Stomach (tissue), 9 donors: Measurements from ENCODE around the gene BCAS3. TPM values are rescaled to one million over a fixed set of nuclear protein-coding genes. Genes with fewer than 3 reads are reported as not detected.
A peak's percentile ranks its signal among the peaks of the same experiment; 100 is the strongest.
"Not testable (repeated sequence)": the region's sequence is repeated elsewhere in the genome, so short reads cannot be mapped to it uniquely, and the experiment has no call there.

Experiments
- DNase-seq, 2 donors: peaks; one replicate each; pipeline versions ENCODE4 v3.0.0 to v3.0.0-alpha.2; 2013 to 2019
- H3K27ac ChIP-seq, 5 donors: fragments of 200-600 bp in 4 of 5; sonication (generic) in 4 of 5; one replicate each; pipeline ENCODE4 v1.5.1; 2013 to 2019; ENCODE audit warnings: mild to moderate bottlenecking in 1 of 5, moderate library complexity in 1 of 5
- H3K27me3 ChIP-seq, 3 donors: fragments of 200-600 bp; sonication (generic); one replicate each; pipeline ENCODE4 v1.5.1; 2017 to 2019; ENCODE audit warnings: mixed run types in 1 of 3
- H3K36me3 ChIP-seq, 4 donors: fragments of 200-600 bp; sonication (generic); 1 replicate in 3 of 4; 2 replicates in 1 of 4; pipeline ENCODE4 v1.5.1; 2016 to 2019
- H3K4me1 ChIP-seq, 4 donors: fragments of 200-600 bp; sonication (generic); one replicate each; pipeline ENCODE4 v1.5.1; 2016 to 2019
- H3K4me3 ChIP-seq, 4 donors: fragments of 200-600 bp; sonication (generic) in 3 of 4; one replicate each; pipeline ENCODE4 v1.5.1; 2016 to 2019; ENCODE audit warnings: mild to moderate bottlenecking in 1 of 4
- H3K9me3 ChIP-seq, 4 donors: fragments of 200-600 bp; sonication (generic); one replicate each; pipeline ENCODE4 v1.5.1; 2016 to 2019
- EP300 ChIP-seq: sonication (generic); formaldehyde crosslinking; IDR thresholded peaks from one replicate; pipeline ENCODE4 v1.6.1; 2017; ENCODE audit warnings: antibody characterized with exemption
- POLR2A ChIP-seq, 4 donors: fragments of 450-650 bp; IDR thresholded peaks; one replicate each; pipeline ENCODE4 v1.6.1; 2016; ENCODE audit warnings: antibody characterized with exemption in 4 of 4, control low read depth in 2 of 4, mild to moderate bottlenecking in 1 of 4, moderate library complexity in 1 of 4
- POLR2AphosphoS5 ChIP-seq, 3 donors: sonication (generic); formaldehyde crosslinking; IDR thresholded peaks; one replicate each; pipeline ENCODE4 v1.6.1; 2016; ENCODE audit warnings: antibody characterized with exemption in 3 of 3
- WGBS, 5 donors: extraction: QIAGEN DNeasy Blood & Tissue Kit in 3 of 5; methylation state at CpG; one replicate each; pipeline versions ENCODE4 v1.1.5 to v1.1.7; 2013 to 2018; 5-methylcytosine and 5-hydroxymethylcytosine counted together
- intact Hi-C: fragments of 100-400 bp; cut with DNase I; formaldehyde crosslinking; loops from one replicate; pipeline ENCODE4 v1.15.1; 2023; ENCODE audit warnings: low total_unique reads
- polyA plus RNA-seq, 3 donors: library from polyadenylated mRNA; stranded (reverse); fragments of 200-250 nt; gene quantifications; one replicate each; pipeline ENCODE4 v1.2.3, GENCODE V29; 2013
- total RNA-seq, 5 donors: library from RNA; depleted of rRNA; stranded (reverse); fragments of >200 nt; gene quantifications; one replicate each; pipeline versions ENCODE4 v1.1.0 to v1.2.3, GENCODE V29; 2014 to 2016
- TF ChIP-seq, protein P1 (sequence below), 7 experiments: fragments of 450-650 bp in 4 of 7; fragments of 200-600 bp in 3 of 7; sonication (generic) in 3 of 7; IDR thresholded peaks; one replicate each; pipeline ENCODE4 v1.5.1; 2016 to 2019; ENCODE audit warnings: antibody characterized with exemption in 7 of 7, control low read depth in 2 of 7, mild to moderate bottlenecking in 1 of 7
- donor health status: healthy with polysubstance abuse.
- donor health status: Bipolar disorder and iron deficiency.
- donor health status: healthy.

Gene BCAS3
- total and polyA plus RNA-seq, 8 donors: 4.9 to 150 (median 25.3) TPM

DNA sequence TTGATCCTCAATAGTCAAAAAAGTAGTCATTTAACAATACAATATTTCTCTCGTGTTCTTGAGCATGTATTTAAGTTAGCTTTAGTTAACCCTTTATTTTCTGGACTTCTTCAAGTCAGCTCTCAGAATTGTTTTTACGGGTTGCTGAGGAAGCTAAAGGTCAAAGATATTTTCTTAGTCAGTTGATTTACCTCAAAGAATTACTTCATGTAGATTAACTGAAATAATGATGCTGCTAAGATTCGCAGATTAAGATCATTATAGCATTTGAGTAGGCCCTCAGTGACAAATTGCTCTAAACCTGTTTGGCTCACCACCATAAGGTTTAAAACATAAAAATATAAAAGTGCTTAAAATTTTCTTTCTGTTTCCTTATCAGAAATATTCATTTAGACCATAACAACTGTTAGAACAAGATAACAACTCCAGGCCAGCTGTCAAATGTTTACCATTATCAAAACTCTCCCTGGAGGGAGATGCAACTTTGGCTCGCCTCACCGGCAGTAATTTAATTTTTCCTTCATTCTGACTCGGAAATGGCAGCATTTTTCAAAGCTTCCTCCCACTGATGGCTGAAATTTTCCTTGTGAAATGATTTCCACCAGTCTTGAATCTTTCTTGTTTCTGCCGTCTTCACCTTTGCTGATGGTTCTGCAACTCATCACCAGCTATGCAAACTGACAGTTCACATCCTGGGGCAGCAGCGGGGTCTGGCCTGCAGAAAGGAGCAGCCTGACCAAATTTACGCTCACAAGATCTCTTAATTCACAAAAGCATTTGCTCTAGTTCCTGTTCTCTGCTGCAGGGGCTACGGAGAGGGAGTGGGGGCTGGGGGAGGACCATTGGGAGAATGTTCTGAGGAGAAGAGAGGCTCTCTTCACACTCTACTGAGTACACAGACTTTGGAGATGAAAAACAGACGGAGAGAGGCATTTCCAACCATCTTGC, 467.2 kb downstream of the BCAS3 start:
- peaks cover 0 to 23% (median 10%) of the 10 kb centered on the region in 4 donors for H3K4me1 ChIP-seq
- TF ChIP-seq POLR2A (IDR thresholded peaks at IDR 0.05): no peak
- TF ChIP-seq POLR2AphosphoS5 (IDR thresholded peaks at IDR 0.05): no peak
- DNase-seq: peak in 1 of 2 donors; percentile 76
- intact Hi-C loops: no loop called here
- H3K9me3 ChIP-seq: no peaks in the 10 kb centered on the region
- H3K27me3 ChIP-seq: no peaks in the 10 kb centered on the region
- WGBS, 5 donors: 60 to 70% (median 66%) methylated on average over 11 of the region's 11 CpGs
- H3K27ac ChIP-seq: peak overlapping the region in 2 of 5 donors; percentile 49
- no peak overlapping the region for H3K4me3 ChIP-seq
- H3K36me3 ChIP-seq: no peaks in the 10 kb centered on the region

DNA sequence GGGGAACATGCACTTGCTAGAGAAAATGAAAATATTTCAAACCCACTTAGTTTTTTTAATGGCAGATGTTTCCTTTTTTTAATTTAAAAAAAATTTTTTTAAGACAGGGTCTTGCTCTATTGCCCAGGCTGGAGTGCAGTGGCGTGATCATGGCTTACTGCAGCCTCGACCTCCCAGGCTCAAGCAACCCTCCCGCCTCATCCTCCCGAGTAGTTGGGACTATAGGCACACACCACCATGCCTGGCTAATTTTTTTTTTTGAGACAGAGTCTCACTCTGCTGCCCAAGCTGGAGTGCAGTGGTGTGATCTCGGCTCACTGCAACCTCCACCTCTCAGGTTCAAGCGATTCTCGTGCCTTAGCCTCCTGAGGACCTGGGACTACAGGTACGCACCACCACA, 469.2 kb downstream of the BCAS3 start:
- H3K27me3 ChIP-seq, intact Hi-C loops, H3K27ac ChIP-seq, H3K36me3 ChIP-seq, DNase-seq, H3K4me3 ChIP-seq, H3K9me3 ChIP-seq: not testable (repeated sequence)
- 91 to 99% (median 98%) methylated on average over 8 of the region's 8 CpGs for WGBS, 5 donors
- peaks cover 0 to 17% (median 7%) of the 10 kb centered on the region in 4 donors for H3K4me1 ChIP-seq

DNA sequence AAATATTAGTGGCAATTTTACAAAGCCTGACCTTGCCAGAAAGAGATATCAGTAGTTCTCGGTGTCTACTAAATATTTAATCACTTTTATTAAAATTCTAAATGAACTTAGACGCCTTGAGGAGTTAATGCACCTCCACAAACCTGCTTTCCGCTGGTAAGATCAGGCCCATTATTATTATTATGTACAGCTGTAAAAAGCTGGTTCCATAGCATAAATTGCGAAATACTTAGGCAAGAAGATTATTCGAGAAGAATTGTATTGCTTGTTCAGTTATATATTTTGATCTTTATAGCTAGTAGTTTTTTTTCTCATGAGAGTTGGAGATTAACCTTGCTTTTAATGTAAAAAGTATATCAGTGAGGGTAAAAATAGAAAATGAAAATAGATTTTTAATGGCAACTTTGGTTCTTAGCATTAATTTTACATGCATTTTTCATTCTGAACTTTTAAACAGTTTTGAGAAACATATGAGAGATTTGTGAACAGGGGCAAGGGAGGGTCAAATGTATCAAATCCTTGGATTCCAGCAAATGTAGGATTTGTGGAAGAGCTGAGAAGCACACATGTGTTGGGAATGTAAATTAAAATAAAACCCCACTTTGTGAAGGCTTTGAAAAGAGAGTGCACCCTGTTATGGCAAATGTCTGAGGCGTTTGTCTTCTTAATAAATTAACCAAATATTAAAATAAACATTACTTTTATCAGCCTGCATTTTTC, 471.6 kb downstream of the BCAS3 start:
- DNase-seq: no peak
- 73 to 87% (median 83%) methylated on average over 6 of the region's 6 CpGs for whole genome bisulfite sequencing, 5 donors
- intact Hi-C loops: no loop called here
- Histone ChIP-seq H3K36me3 (no peaks in the 10 kb centered on the region), H3K27me3 (no peaks in the 10 kb centered on the region), H3K9me3 (no peaks in the 10 kb centered on the region), H3K4me1 (peaks cover 0 to 17% (median 7%) of the 10 kb centered on the region in 4 donors), H3K4me3 (no peak overlapping the region), H3K27ac (no peak overlapping the region)
- TF ChIP-seq, protein P1, sequence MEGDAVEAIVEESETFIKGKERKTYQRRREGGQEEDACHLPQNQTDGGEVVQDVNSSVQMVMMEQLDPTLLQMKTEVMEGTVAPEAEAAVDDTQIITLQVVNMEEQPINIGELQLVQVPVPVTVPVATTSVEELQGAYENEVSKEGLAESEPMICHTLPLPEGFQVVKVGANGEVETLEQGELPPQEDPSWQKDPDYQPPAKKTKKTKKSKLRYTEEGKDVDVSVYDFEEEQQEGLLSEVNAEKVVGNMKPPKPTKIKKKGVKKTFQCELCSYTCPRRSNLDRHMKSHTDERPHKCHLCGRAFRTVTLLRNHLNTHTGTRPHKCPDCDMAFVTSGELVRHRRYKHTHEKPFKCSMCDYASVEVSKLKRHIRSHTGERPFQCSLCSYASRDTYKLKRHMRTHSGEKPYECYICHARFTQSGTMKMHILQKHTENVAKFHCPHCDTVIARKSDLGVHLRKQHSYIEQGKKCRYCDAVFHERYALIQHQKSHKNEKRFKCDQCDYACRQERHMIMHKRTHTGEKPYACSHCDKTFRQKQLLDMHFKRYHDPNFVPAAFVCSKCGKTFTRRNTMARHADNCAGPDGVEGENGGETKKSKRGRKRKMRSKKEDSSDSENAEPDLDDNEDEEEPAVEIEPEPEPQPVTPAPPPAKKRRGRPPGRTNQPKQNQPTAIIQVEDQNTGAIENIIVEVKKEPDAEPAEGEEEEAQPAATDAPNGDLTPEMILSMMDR (IDR thresholded peaks at IDR 0.05): no peak
- no peak for TF ChIP-seq POLR2A (IDR thresholded peaks at IDR 0.05)
- no peak for TF ChIP-seq EP300
- TF ChIP-seq POLR2AphosphoS5 (IDR thresholded peaks at IDR 0.05): no peak

DNA sequence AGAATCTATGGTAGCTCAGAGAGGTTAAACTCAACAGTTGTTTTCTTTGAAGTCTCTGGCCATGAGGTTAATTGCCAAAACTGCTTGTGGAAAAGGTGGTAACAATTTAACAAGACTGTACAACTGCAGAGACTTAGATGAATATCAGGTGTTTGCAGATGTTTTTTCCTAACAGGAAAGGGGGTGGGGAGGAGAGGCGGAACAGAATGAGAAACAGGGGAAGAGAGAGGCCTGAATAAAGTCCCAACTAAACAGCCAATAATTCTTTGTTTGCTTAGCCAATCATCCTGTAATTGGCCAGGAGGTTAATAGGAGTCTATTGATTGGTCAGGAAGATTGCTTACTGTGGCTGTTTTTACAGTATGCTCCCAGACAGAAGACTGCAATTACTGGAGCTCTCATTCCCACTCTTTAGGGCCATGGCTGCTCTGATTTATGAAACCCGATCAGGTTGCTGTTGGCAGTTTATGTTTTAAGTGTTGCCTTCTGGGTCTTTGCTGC, 472.3 kb downstream of the BCAS3 start:
- TF ChIP-seq, protein P1 (IDR thresholded peaks at IDR 0.05): no peak
- no peak for TF ChIP-seq POLR2A (IDR thresholded peaks at IDR 0.05)
- TF ChIP-seq POLR2AphosphoS5 (IDR thresholded peaks at IDR 0.05): no peak
- no peak for TF ChIP-seq EP300
- peaks cover 0 to 13% (median 6%) of the 10 kb centered on the region in 4 donors for H3K4me1 ChIP-seq
- no peaks in the 10 kb centered on the region for H3K9me3 ChIP-seq
- 79 to 98% (median 88%) methylated on average over 2 of the region's 2 CpGs for WGBS, 5 donors
- intact Hi-C loops: no loop called here
- no peak overlapping the region for H3K27ac ChIP-seq
- H3K36me3 ChIP-seq: no peaks in the 10 kb centered on the region
- H3K27me3 ChIP-seq: no peaks in the 10 kb centered on the region
- no peak overlapping the region for H3K4me3 ChIP-seq
- DNase-seq: peak in 1 of 2 donors; percentile 12

DNA sequence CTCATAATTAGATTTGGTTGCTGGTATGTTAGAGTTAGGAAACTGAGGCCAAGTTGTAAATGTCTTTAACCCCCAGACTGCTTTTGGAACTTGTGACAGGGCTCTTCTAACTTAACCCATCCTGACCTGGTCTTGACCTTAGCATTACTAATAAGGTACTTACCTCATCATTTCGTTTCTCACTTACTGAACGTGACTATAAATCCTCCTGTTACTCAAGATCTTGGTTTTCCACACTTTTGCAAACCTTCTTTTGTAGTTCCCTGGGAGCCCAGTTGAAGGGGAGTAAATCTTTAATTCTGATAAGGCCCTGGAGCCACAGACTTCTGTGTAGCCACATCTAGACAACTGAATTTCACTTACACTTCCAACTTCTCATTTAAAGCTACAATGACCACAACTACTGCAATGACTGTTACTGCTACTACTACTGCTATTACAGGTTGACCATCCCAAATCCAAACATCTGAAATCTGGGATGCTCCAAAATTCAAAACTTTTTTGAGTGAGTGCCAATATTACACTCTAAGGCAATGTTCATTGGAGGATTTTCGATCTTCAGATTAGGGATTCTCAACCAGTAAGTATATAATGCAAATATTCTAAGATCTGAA, 473.1 kb downstream of the BCAS3 start:
- no peaks in the 10 kb centered on the region for H3K27me3 ChIP-seq
- H3K4me3 ChIP-seq: no peak overlapping the region
- TF ChIP-seq, protein P1 (IDR thresholded peaks at IDR 0.05): no peak
- TF ChIP-seq POLR2AphosphoS5 (IDR thresholded peaks at IDR 0.05): no peak
- TF ChIP-seq POLR2A (IDR thresholded peaks at IDR 0.05): no peak
- TF ChIP-seq EP300: no peak
- no peaks in the 10 kb centered on the region for H3K36me3 ChIP-seq
- H3K4me1 ChIP-seq: peaks cover 0 to 8% (median 1%) of the 10 kb centered on the region in 4 donors
- H3K27ac ChIP-seq: no peak overlapping the region
- intact Hi-C loops: no loop called here
- WGBS, 5 donors: 87 to 92% (median 90%) methylated on average over 3 of the region's 3 CpGs
- DNase-seq: no peak
- H3K9me3 ChIP-seq: no peaks in the 10 kb centered on the region
